Ascending aorta (tissue), 2 donors: Measurements from ENCODE around the gene ZSWIM5. TPM values are rescaled to one million over a fixed set of nuclear protein-coding genes. Genes with fewer than 3 reads are reported as not detected.
"Not testable (repeated sequence)": the region's sequence is repeated elsewhere in the genome, so short reads cannot be mapped to it uniquely, and the experiment has no call there.

Source experiments
- DNase-seq, 2 donors: peaks; one replicate each; pipeline ENCODE4 v3.0.0-alpha.2; 2019; ENCODE audit warnings: low spot score in 2 of 2
- H3K27ac ChIP-seq, 2 donors: fragments of 200-600 bp; sonication (generic); one replicate each; pipeline ENCODE4 v1.5.1; 2016 to 2017; ENCODE audit warnings: mild to moderate bottlenecking in 1 of 2
- H3K27me3 ChIP-seq: fragments of 200-600 bp; sonication (generic); one replicate; pipeline ENCODE4 v1.5.1; 2017
- H3K36me3 ChIP-seq, 2 donors: fragments of 200-600 bp; sonication (generic); one replicate each; pipeline ENCODE4 v1.5.1; 2016
- H3K4me1 ChIP-seq, 2 donors: fragments of 200-600 bp; sonication (generic); one replicate each; pipeline ENCODE4 v1.5.1; 2016 to 2017; ENCODE audit warnings: mild to moderate bottlenecking in 1 of 2
- H3K4me3 ChIP-seq, 2 donors: fragments of 200-600 bp; sonication (generic); one replicate each; pipeline ENCODE4 v1.5.1; 2016 to 2017; ENCODE audit warnings: mild to moderate bottlenecking in 1 of 2
- H3K9me3 ChIP-seq, 2 donors: fragments of 200-600 bp; sonication (generic); one replicate each; pipeline ENCODE4 v1.5.1; 2016
- CTCF ChIP-seq, 3 experiments: fragments of 200-600 bp in 2 of 3; fragments of 450-650 bp in 1 of 3; sonication (generic) in 2 of 3; IDR thresholded peaks; one replicate each; pipeline ENCODE4 v1.5.1; 2016 to 2019; ENCODE audit warnings: antibody characterized with exemption in 3 of 3, mild to moderate bottlenecking in 1 of 3, moderate library complexity in 1 of 3
- intact Hi-C: fragments of 100-400 bp; cut with DNase I; formaldehyde crosslinking; loops from one replicate; pipeline ENCODE4 v1.15.1; 2023
- total RNA-seq: library from RNA; depleted of rRNA; stranded (reverse); fragments of >200 nt; gene quantifications from one replicate; pipeline ENCODE4 v1.1.0, GENCODE V29; 2016

ZSWIM5 gene
- total RNA-seq, 1 donor from 2014 or later, result 1.2 TPM

GRCh38 chr1:45111239-45111638 lies 95.2 kb downstream of the ZSWIM5 start:
- Histone ChIP-seq H3K27me3 (no peaks in the 10 kb centered on the region), H3K36me3 (no peaks in the 10 kb centered on the region), H3K4me1 (no peaks in the 10 kb centered on the region), H3K4me3 (no peak overlapping the region), H3K27ac (no peak overlapping the region), H3K9me3 (no peaks in the 10 kb centered on the region)
- DNase-seq, result no peak
- intact Hi-C loops, result no loop called here
- TF ChIP-seq CTCF (IDR thresholded peaks at IDR 0.05), result no peak

- intact Hi-C loops, result no loop called here
- Histone ChIP-seq H3K27ac (no peak overlapping the region), H3K36me3 (no peaks in the 10 kb centered on the region), H3K9me3 (no peaks in the 10 kb centered on the region), H3K4me3 (no peak overlapping the region), H3K27me3 (no peaks in the 10 kb centered on the region), H3K4me1 (no peaks in the 10 kb centered on the region)
- DNase-seq, result no peak
- TF ChIP-seq CTCF (IDR thresholded peaks at IDR 0.05), result no peak
Observed at GRCh38 chr1:45107782-45108181, 98.6 kb downstream of the ZSWIM5 start.

- DNase-seq, H3K36me3 ChIP-seq, H3K4me3 ChIP-seq, H3K27me3 ChIP-seq, H3K9me3 ChIP-seq, H3K27ac ChIP-seq, intact Hi-C loops, H3K4me1 ChIP-seq: not testable (repeated sequence)
Observed at GRCh38 chr1:45106864-45107263, 99.5 kb downstream of the ZSWIM5 start.

- intact Hi-C loops, DNase-seq, H3K36me3 ChIP-seq, H3K4me1 ChIP-seq, H3K4me3 ChIP-seq, H3K9me3 ChIP-seq, H3K27me3 ChIP-seq, H3K27ac ChIP-seq: not testable (repeated sequence)
Observed at GRCh38 chr1:45106156-45106545, 100.3 kb downstream of the ZSWIM5 start.

GRCh38 chr1:45105486-45106155 lies 100.8 kb downstream of the ZSWIM5 start:
- H3K9me3 ChIP-seq, H3K36me3 ChIP-seq, intact Hi-C loops, H3K27ac ChIP-seq, H3K27me3 ChIP-seq, H3K4me1 ChIP-seq, H3K4me3 ChIP-seq, DNase-seq: not testable (repeated sequence)

GRCh38 chr1:45103534-45103933 lies 102.9 kb downstream of the ZSWIM5 start:
- no peaks in the 10 kb centered on the region for H3K9me3 ChIP-seq
- no peak for TF ChIP-seq CTCF (IDR thresholded peaks at IDR 0.05)
- no peaks in the 10 kb centered on the region for H3K4me1 ChIP-seq
- H3K36me3 ChIP-seq, result no peaks in the 10 kb centered on the region
- DNase-seq, result no peak
- intact Hi-C loops, result no loop called here
- no peak overlapping the region for H3K4me3 ChIP-seq
- H3K27me3 ChIP-seq, result no peaks in the 10 kb centered on the region
- no peak overlapping the region for H3K27ac ChIP-seq

GRCh38 chr1:45101947-45102346 lies 104.5 kb downstream of the ZSWIM5 start:
- intact Hi-C loops, result no loop called here
- no peak for TF ChIP-seq CTCF (IDR thresholded peaks at IDR 0.05)
- H3K4me1 ChIP-seq, result no peaks in the 10 kb centered on the region
- no peaks in the 10 kb centered on the region for H3K9me3 ChIP-seq
- no peak overlapping the region for H3K27ac ChIP-seq
- no peaks in the 10 kb centered on the region for H3K36me3 ChIP-seq
- no peaks in the 10 kb centered on the region for H3K27me3 ChIP-seq
- no peak for DNase-seq
- H3K4me3 ChIP-seq, result no peak overlapping the region

GRCh38 chr1:45101528-45101927 lies 104.9 kb downstream of the ZSWIM5 start:
- H3K4me1 ChIP-seq, H3K36me3 ChIP-seq, H3K4me3 ChIP-seq, H3K27ac ChIP-seq, DNase-seq, H3K27me3 ChIP-seq, intact Hi-C loops, H3K9me3 ChIP-seq: not testable (repeated sequence)
